HL-60 (cell line): Measurements from ENCODE around the gene SZT2.
A peak's percentile ranks its signal among the peaks of the same experiment; 100 is the strongest.

Experiments
- DNase-seq, 2 experiments: peaks; one replicate each; pipeline ENCODE4 v3.0.0-alpha.2; 2010 to 2020; ENCODE audit warnings: low read depth in 1 of 2, low spot score in 1 of 2
- H3K27ac ChIP-seq: fragments of 250-450 bp; sonication (Bioruptor Pico); replicated peaks from 2 replicates; pipeline ENCODE4 v1.5.1; 2020; ENCODE audit warnings: mild to moderate bottlenecking, moderate library complexity
- H3K27me3 ChIP-seq: fragments of 250-450 bp; sonication (Bioruptor Pico); 2 replicates; pipeline ENCODE4 v1.5.1; 2021; ENCODE audit warnings: mild to moderate bottlenecking, moderate library complexity; ENCODE audit not compliant: insufficient read depth, poor library complexity, severe bottlenecking
- H3K4me3 ChIP-seq: replicated peaks from 2 replicates; pipeline ENCODE4 v1.5.1; 2011; ENCODE audit warnings: mild to moderate bottlenecking, control low read depth, low read length; ENCODE audit not compliant: insufficient read depth
- GABPA ChIP-seq: IDR thresholded peaks from 2 replicates; pipeline ENCODE4 v1.6.1; 2012; ENCODE audit warnings: low read depth
- POLR2AphosphoS5 ChIP-seq: IDR thresholded peaks from 2 replicates; pipeline ENCODE4 v1.6.1; 2012; ENCODE audit warnings: low read depth
- SPI1 ChIP-seq: IDR thresholded peaks from 2 replicates; pipeline ENCODE4 v1.6.1; 2012; ENCODE audit warnings: low read depth, mild to moderate bottlenecking, borderline replicate concordance
- TF ChIP-seq, protein P1 (sequence below): IDR thresholded peaks from one replicate; pipeline ENCODE4 v1.5.1; 2011; ENCODE audit warnings: low read length, control low read depth, inconsistent platforms; ENCODE audit not compliant: insufficient read depth
- TF ChIP-seq, protein P2 (sequence below): IDR thresholded peaks from 2 replicates; pipeline ENCODE4 v1.6.1; 2012; ENCODE audit warnings: low read depth; ENCODE audit not compliant: insufficient replicate concordance

The SZT2 gene

DNA sequence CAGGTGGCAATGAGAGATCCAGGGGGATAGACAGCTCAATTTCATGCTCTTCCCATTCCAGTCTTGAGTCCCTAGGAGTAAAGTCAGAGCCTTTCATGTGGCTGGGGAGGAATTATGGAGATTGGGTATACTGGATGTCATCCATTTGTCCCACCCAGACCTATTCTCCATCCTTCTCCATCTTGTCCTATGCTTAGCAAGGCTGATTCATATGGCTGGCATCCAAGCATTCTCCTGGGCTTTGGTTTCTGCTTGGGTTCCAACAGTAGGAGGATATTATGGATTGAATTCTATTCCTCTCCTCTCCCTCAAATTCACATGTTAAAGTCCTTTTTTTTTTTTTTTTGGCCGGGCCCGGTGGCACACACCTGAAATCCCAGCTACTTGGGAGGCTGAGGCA lies 34.8 kb upstream of the SZT2 start:
- Histone ChIP-seq H3K27ac (no peak overlapping the region), H3K27me3 (no peaks in the 10 kb centered on the region), H3K4me3 (no peak overlapping the region)
- DNase-seq, result no peak
- TF ChIP-seq, protein P1, sequence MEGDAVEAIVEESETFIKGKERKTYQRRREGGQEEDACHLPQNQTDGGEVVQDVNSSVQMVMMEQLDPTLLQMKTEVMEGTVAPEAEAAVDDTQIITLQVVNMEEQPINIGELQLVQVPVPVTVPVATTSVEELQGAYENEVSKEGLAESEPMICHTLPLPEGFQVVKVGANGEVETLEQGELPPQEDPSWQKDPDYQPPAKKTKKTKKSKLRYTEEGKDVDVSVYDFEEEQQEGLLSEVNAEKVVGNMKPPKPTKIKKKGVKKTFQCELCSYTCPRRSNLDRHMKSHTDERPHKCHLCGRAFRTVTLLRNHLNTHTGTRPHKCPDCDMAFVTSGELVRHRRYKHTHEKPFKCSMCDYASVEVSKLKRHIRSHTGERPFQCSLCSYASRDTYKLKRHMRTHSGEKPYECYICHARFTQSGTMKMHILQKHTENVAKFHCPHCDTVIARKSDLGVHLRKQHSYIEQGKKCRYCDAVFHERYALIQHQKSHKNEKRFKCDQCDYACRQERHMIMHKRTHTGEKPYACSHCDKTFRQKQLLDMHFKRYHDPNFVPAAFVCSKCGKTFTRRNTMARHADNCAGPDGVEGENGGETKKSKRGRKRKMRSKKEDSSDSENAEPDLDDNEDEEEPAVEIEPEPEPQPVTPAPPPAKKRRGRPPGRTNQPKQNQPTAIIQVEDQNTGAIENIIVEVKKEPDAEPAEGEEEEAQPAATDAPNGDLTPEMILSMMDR, result no peak
- TF ChIP-seq SPI1 (no peak), GABPA (no peak), POLR2AphosphoS5 (no peak)
- TF ChIP-seq, protein P2, sequence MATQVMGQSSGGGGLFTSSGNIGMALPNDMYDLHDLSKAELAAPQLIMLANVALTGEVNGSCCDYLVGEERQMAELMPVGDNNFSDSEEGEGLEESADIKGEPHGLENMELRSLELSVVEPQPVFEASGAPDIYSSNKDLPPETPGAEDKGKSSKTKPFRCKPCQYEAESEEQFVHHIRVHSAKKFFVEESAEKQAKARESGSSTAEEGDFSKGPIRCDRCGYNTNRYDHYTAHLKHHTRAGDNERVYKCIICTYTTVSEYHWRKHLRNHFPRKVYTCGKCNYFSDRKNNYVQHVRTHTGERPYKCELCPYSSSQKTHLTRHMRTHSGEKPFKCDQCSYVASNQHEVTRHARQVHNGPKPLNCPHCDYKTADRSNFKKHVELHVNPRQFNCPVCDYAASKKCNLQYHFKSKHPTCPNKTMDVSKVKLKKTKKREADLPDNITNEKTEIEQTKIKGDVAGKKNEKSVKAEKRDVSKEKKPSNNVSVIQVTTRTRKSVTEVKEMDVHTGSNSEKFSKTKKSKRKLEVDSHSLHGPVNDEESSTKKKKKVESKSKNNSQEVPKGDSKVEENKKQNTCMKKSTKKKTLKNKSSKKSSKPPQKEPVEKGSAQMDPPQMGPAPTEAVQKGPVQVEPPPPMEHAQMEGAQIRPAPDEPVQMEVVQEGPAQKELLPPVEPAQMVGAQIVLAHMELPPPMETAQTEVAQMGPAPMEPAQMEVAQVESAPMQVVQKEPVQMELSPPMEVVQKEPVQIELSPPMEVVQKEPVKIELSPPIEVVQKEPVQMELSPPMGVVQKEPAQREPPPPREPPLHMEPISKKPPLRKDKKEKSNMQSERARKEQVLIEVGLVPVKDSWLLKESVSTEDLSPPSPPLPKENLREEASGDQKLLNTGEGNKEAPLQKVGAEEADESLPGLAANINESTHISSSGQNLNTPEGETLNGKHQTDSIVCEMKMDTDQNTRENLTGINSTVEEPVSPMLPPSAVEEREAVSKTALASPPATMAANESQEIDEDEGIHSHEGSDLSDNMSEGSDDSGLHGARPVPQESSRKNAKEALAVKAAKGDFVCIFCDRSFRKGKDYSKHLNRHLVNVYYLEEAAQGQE, result no peak

DNA sequence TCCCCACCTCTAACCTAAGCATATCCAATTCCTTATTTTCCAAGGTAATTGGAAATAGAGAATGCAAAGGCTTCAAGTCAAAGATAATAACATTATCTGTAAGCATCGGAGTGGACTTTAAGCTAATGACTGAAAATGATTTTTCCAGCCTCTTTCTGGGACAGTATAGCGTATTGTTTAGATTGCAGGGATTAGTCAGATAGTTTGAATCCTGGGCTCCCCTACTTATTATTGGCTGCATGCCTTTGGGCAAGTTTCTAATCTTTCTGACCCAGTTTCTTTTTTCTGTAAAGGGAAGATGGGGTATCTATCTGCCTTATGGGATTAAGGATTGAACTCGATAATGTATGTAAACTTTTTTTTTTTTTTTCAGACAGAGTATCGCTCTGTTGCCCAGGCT lies 32.4 kb upstream of the SZT2 start:
- DNase-seq, result no peak
- Histone ChIP-seq H3K27me3 (no peaks in the 10 kb centered on the region), H3K27ac (no peak overlapping the region), H3K4me3 (no peak overlapping the region)
- TF ChIP-seq POLR2AphosphoS5, result no peak
- no peak for TF ChIP-seq GABPA
- TF ChIP-seq SPI1, result no peak
- TF ChIP-seq, protein P2, result no peak
- TF ChIP-seq, protein P1, result no peak

DNA sequence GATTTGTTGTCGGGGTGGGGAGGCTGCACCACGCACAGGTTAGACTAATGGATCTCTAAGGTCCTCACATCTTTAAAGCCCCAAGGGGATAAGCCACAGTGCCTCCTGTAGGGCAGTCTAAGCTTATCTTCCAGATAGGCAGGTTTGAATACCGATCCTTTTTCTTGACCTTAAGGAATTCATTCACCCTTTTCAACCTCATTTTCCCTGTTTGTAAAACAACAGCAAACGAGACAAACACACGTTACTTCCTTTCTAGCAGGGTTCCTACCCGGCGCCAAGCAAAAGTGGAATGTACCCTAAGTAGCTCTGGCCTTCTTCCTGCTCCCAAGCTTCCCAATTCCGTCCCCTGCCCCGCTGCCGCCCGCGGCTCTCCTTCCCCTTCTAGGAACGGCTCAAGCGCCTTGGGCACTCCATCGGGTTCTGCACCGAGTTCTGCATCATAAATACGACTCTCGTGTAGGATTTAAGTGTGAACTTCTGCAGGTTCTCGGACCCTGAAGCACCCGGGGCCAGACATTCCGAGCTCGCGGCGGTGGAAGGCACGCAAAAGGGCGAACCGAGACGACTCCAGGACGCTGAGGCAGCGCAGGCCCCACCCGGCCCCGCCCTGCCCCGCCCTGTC lies 31.5 kb upstream of the SZT2 start:
- Histone ChIP-seq H3K4me3 (peak overlapping the region; percentile 92), H3K27me3 (no peaks in the 10 kb centered on the region), H3K27ac (peak overlapping the region; percentile 91)
- DNase-seq, result peak in 1 of 2 experiments; percentile 68
- TF ChIP-seq, protein P1, result peak; percentile 41
- TF ChIP-seq POLR2AphosphoS5 (no peak), GABPA (no peak), SPI1 (no peak)
- TF ChIP-seq, protein P2, result peak; percentile 9
